CD14-positive monocyte (primary cell): Measurements from ENCODE around the gene HDAC4. TPM values are rescaled to one million over a fixed set of nuclear protein-coding genes. Genes with fewer than 3 reads are reported as not detected.

ENCODE experiments used
- DNase-seq, 3 donors: peaks; one replicate each; pipeline ENCODE4 v3.0.0-alpha.2; 2011 to 2022
- H2AFZ ChIP-seq: 2 replicates; pipeline ENCODE4 v1.6.0; 2012; ENCODE audit warnings: mild to moderate bottlenecking, low read depth, low read length, inconsistent platforms; ENCODE audit not compliant: insufficient read depth, poor library complexity, severe bottlenecking
- H3K27ac ChIP-seq, 2 donors: 1 replicate in 1 of 2; 2 replicates in 1 of 2; pipeline ENCODE4 v1.5.1; 2012 to 2013; ENCODE audit warnings: low read length in 2 of 2, control low read depth in 1 of 2, inconsistent platforms in 1 of 2, low read depth in 1 of 2, mild to moderate bottlenecking in 1 of 2
- H3K27me3 ChIP-seq, 2 donors: one replicate each; pipeline versions ENCODE4 v1.6.0 to v1.6.1; 2011 to 2013; ENCODE audit warnings: low read length in 2 of 2; ENCODE audit not compliant: control insufficient read depth in 2 of 2, insufficient read depth in 2 of 2
- H3K36me3 ChIP-seq, 2 donors: replicated peaks in 1 of 2; 1 replicate in 1 of 2; 2 replicates in 1 of 2; pipeline versions ENCODE4 v1.5.1 to v1.6.1; 2012 to 2013; ENCODE audit warnings: low read length in 2 of 2, control low read depth in 1 of 2, inconsistent platforms in 1 of 2, mild to moderate bottlenecking in 1 of 2; ENCODE audit not compliant: insufficient read depth in 2 of 2, control insufficient read depth in 1 of 2
- H3K4me1 ChIP-seq, 2 donors: 1 replicate in 1 of 2; 2 replicates in 1 of 2; pipeline versions ENCODE4 v1.5.1 to v1.6.1; 2012 to 2013; ENCODE audit warnings: low read length in 2 of 2, control low read depth in 1 of 2, inconsistent platforms in 1 of 2, mild to moderate bottlenecking in 1 of 2, moderate library complexity in 1 of 2; ENCODE audit not compliant: insufficient read depth in 2 of 2, control insufficient read depth in 1 of 2
- H3K4me2 ChIP-seq: replicated peaks from 2 replicates; pipeline ENCODE3; 2012; ENCODE audit warnings: low read length, moderate library complexity, mild to moderate bottlenecking; ENCODE audit not compliant: poor library complexity, severe bottlenecking; ENCODE audit errors: extremely low read depth
- H3K4me3 ChIP-seq, 3 experiments: fragments of 200-600 bp in 1 of 3; sonication (generic) in 1 of 3; replicated peaks in 1 of 3; 1 replicate in 2 of 3; 2 replicates in 1 of 3; pipeline ENCODE4 v1.5.1; 2011 to 2013; ENCODE audit warnings: low read length in 3 of 3, mild to moderate bottlenecking in 3 of 3, control low read depth in 2 of 3, low read depth in 2 of 3, inconsistent platforms in 1 of 3, moderate library complexity in 1 of 3
- H3K79me2 ChIP-seq: 2 replicates; pipeline ENCODE4 v1.6.0; 2012; ENCODE audit warnings: mild to moderate bottlenecking, control low read depth, inconsistent platforms, low read length, moderate library complexity; ENCODE audit not compliant: insufficient read depth
- H3K9ac ChIP-seq: 2 replicates; pipeline ENCODE4 v1.6.0; 2017; ENCODE audit warnings: low read length, mild to moderate bottlenecking; ENCODE audit not compliant: insufficient read depth, poor library complexity, severe bottlenecking
- H3K9me3 ChIP-seq, 2 donors: replicated peaks in 1 of 2; 1 replicate in 1 of 2; 2 replicates in 1 of 2; pipeline versions ENCODE4 v1.5.1 to v1.6.1; 2012 to 2013; ENCODE audit warnings: low read length in 2 of 2, control low read depth in 1 of 2; ENCODE audit not compliant: control insufficient read depth in 1 of 2, insufficient read depth in 1 of 2
- H4K20me1 ChIP-seq: 2 replicates; pipeline ENCODE4 v1.6.0; 2012; ENCODE audit warnings: mild to moderate bottlenecking, low read length, control low read depth, moderate library complexity; ENCODE audit not compliant: insufficient read depth
- H3K27ac Mint-ChIP-seq, 7 donors: one replicate each; pipeline ENCODE4 v1.8.0; 2020; ENCODE audit warnings: mild to moderate bottlenecking in 7 of 7, mixed read lengths in 7 of 7, moderate library complexity in 6 of 7, inconsistent platforms in 2 of 7
- H3K27me3 Mint-ChIP-seq, 3 donors: one replicate each; pipeline ENCODE4 v1.8.0; 2021 to 2022; ENCODE audit warnings: low read depth in 3 of 3, mild to moderate bottlenecking in 3 of 3, mixed read lengths in 3 of 3, moderate library complexity in 3 of 3, inconsistent platforms in 1 of 3
- H3K36me3 Mint-ChIP-seq, 2 donors: one replicate each; pipeline ENCODE4 v1.8.0; 2020; ENCODE audit warnings: mixed read lengths in 2 of 2, inconsistent platforms in 1 of 2, mild to moderate bottlenecking in 1 of 2
- H3K4me1 Mint-ChIP-seq: one replicate; pipeline ENCODE4 v1.8.0; 2020; ENCODE audit warnings: mild to moderate bottlenecking, mixed read lengths
- H3K4me3 Mint-ChIP-seq, 2 donors: one replicate each; pipeline ENCODE4 v1.8.0; 2020; ENCODE audit warnings: mild to moderate bottlenecking in 2 of 2, mixed read lengths in 2 of 2, moderate library complexity in 1 of 2
- H3K9me3 Mint-ChIP-seq, 7 donors: one replicate each; pipeline ENCODE4 v1.8.0; 2020 to 2022; ENCODE audit warnings: mixed read lengths in 7 of 7, mild to moderate bottlenecking in 6 of 7, moderate library complexity in 6 of 7, inconsistent platforms in 2 of 7
- CTCF ChIP-seq: fragments of 200-600 bp; IDR thresholded peaks from one replicate; pipeline ENCODE4 v1.8.0; 2022; ENCODE audit warnings: antibody characterized with exemption, mild to moderate bottlenecking
- WGBS: methylation state at CpG from one replicate; pipeline ENCODE4 v1.1.5; 2013; ENCODE audit warnings: missing lambda C conversion rate; ENCODE audit not compliant: insufficient coverage; 5-methylcytosine and 5-hydroxymethylcytosine counted together
- intact Hi-C, 2 donors: fragments of 100-400 bp; cut with micrococcal nuclease; formaldehyde crosslinking; loops; one replicate each; pipeline versions ENCODE4 v1.15.0 to v1.15.1; 2023
- polyA plus RNA-seq, 3 donors: library from polyadenylated mRNA; depleted of rRNA in 1 of 3; unstranded in 2 of 3; stranded (reverse) in 1 of 3; fragments of 300-500 nt in 2 of 3; fragments of >200 nt in 1 of 3; fragmentation: Illumina TruSeq in 2 of 3; gene quantifications; 1 replicate in 2 of 3; 2 replicates in 1 of 3; pipeline ENCODE4 v1.2.3, GENCODE V29; 2012 to 2021

Gene HDAC4
- polyA plus RNA-seq, 3 donors, result 3.3 to 23.0 (median 4.5) TPM

DNA sequence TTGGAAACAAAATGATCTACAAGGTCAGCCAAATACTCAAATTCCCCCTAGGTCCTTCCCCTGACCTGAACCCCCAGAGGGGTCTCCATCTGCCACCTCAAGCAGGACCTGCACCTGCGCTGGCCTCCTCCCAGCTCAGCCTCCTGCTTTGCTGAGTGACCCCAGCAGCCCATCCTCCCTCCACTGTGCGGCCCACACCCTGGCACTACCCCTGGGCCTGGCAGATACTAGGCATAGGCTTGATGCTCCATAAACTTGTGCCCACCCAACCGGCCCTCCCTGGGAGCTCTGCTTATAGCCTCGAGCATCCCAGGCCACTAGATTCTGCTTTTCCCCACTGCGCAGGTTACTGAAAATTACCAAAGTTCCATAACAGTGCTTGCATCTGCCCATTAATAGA, 156.2 kb downstream of the HDAC4 start:
- Mint-ChIP-seq H3K9me3 (peaks cover 0 to 5% (median 0%) of the 10 kb centered on the region in 7 donors), H3K36me3 (peaks cover 40 to 47% of the 10 kb centered on the region in 2 donors), H3K4me3 (no peak overlapping the region), H3K27me3 (peaks cover 0 to 2% (median 1%) of the 10 kb centered on the region in 3 donors), H3K27ac (peak overlapping the region in 4 of 7 donors; percentile 58 to 70 (median 64)), H3K4me1 (peaks cover 93% of the 10 kb centered on the region)
- peak overlapping the region in 1 of 2 donors; percentile 57 for H3K27ac ChIP-seq
- peaks cover 68 to 86% of the 10 kb centered on the region in 2 donors for H3K4me1 ChIP-seq
- no peaks in the 10 kb centered on the region for H3K27me3 ChIP-seq
- H3K79me2 ChIP-seq, result peaks cover 100% of the 10 kb centered on the region
- H3K4me2 ChIP-seq, result no peak overlapping the region
- no peak overlapping the region for H3K4me3 ChIP-seq
- peaks cover 16% of the 10 kb centered on the region for H4K20me1 ChIP-seq
- TF ChIP-seq CTCF, result no peak
- no peak overlapping the region for H3K9ac ChIP-seq
- no peaks in the 10 kb centered on the region for H3K9me3 ChIP-seq
- WGBS, result 85% methylated on average over 4 of the region's 5 CpGs
- intact Hi-C loops, result no loop called here
- no peak for DNase-seq
- no peak overlapping the region for H2AFZ ChIP-seq
- H3K36me3 ChIP-seq, result peaks cover 20 to 31% of the 10 kb centered on the region in 2 donors

DNA sequence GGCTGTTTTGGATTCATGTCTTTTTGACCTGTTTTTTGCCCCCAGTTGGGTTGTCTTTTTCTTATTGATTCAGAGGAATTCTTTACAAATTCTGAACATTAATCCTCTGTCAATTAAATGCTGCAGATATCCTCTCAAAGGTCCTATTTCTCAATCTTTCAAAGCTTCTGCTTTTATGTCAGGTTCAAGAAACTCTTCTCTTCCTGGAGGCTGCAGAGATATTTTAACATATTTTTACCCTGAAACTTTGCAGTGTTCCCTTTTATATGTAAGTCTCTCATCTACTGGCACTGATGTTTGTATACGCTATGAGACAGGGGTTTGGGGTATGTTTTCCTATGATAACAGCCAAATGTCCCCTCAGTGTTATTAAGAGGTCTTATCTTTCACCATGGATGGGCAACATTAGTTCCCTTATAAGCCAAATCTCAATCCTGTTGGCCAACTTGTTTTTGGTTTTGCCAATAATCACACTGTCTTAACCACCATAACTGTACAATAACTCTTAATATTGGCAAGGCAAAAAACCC, 159.3 kb downstream of the HDAC4 start:
- Histone ChIP-seq H3K27me3 (no peaks in the 10 kb centered on the region), H3K4me1 (peaks cover 89 to 95% of the 10 kb centered on the region in 2 donors), H4K20me1 (peaks cover 5% of the 10 kb centered on the region), H3K36me3 (peaks cover 7 to 8% of the 10 kb centered on the region in 2 donors), H3K4me3 (peak overlapping the region; percentile 14 to 72 (median 19)), H2AFZ (no peak overlapping the region), H3K9ac (peak overlapping the region; percentile 52), H3K9me3 (no peaks in the 10 kb centered on the region), H3K27ac (peak overlapping the region; percentile 87 to 90), H3K4me2 (peak overlapping the region; percentile 87), H3K79me2 (peaks cover 100% of the 10 kb centered on the region)
- peaks cover 98% of the 10 kb centered on the region for H3K4me1 Mint-ChIP-seq
- peak overlapping the region; percentile 91 to 95 (median 94) for H3K27ac Mint-ChIP-seq
- intact Hi-C loops, result loop anchor here in 1 of 2 donors (2.0 kb wide), 1 partner anchor 13 kb away; no protein-coding TSS in a partner anchor
- H3K36me3 Mint-ChIP-seq, result peaks cover 17 to 34% of the 10 kb centered on the region in 2 donors
- TF ChIP-seq CTCF, result no peak
- no CpG with 5 or more reads among the region's 1 CpG for WGBS
- peak in 1 of 3 donors; percentile 61 for DNase-seq
- peak overlapping the region; percentile 78 to 89 for H3K4me3 Mint-ChIP-seq
- peaks cover 0 to 3% (median 0%) of the 10 kb centered on the region in 7 donors for H3K9me3 Mint-ChIP-seq
- H3K27me3 Mint-ChIP-seq, result peaks cover 0 to 2% (median 1%) of the 10 kb centered on the region in 3 donors
